Astrocyte (in vitro differentiated cells and primary cell): ENCODE results near the gene PLD5. TPM values are rescaled to one million over a fixed set of nuclear protein-coding genes. Genes with fewer than 3 reads are reported as not detected.

ENCODE experiments used
- DNase-seq: peaks from one replicate; pipeline ENCODE4 v3.0.0-alpha.2; 2010; ENCODE audit warnings: low read depth
- FAIRE-seq: peaks from 2 replicates; lab custom pipeline; 2011; peaks lifted over from hg19 to GRCh38; lab: Jason Lieb, UNC
- H2AFZ ChIP-seq: 2 replicates; pipeline ENCODE4 v1.6.0; 2012; ENCODE audit warnings: low read depth, low read length, inconsistent platforms
- H3K27ac ChIP-seq: 2 replicates; pipeline ENCODE4 v1.5.1; 2011; ENCODE audit warnings: low read depth, low read length, inconsistent platforms
- H3K27me3 ChIP-seq: 2 replicates; pipeline ENCODE4 v1.6.0; 2011; ENCODE audit warnings: low read length, inconsistent platforms; ENCODE audit not compliant: insufficient read depth
- H3K36me3 ChIP-seq: 2 replicates; pipeline ENCODE4 v1.5.1; 2011; ENCODE audit warnings: low read length, inconsistent platforms; ENCODE audit not compliant: insufficient read depth
- H3K4me1 ChIP-seq: 2 replicates; pipeline ENCODE4 v1.5.1; 2011; ENCODE audit warnings: low read length, inconsistent platforms; ENCODE audit not compliant: insufficient read depth
- H3K4me2 ChIP-seq: 2 replicates; pipeline ENCODE4 v1.6.0; 2012; ENCODE audit warnings: low read length, inconsistent platforms
- H3K4me3 ChIP-seq: 2 replicates; pipeline ENCODE4 v1.5.1; 2011; ENCODE audit warnings: low read depth, mild to moderate bottlenecking, low read length, inconsistent platforms; ENCODE audit not compliant: insufficient read depth
- H3K79me2 ChIP-seq: 2 replicates; pipeline ENCODE4 v1.6.0; 2012; ENCODE audit warnings: mild to moderate bottlenecking, low read length, inconsistent platforms; ENCODE audit not compliant: insufficient read depth
- H3K9ac ChIP-seq: 2 replicates; pipeline ENCODE4 v1.6.0; 2012; ENCODE audit warnings: mild to moderate bottlenecking, low read length, inconsistent platforms
- H3K9me3 ChIP-seq: 2 replicates; pipeline ENCODE4 v1.5.1; 2012; ENCODE audit warnings: low read depth, mild to moderate bottlenecking, low read length, inconsistent platforms; ENCODE audit not compliant: insufficient read depth
- H4K20me1 ChIP-seq: 2 replicates; pipeline ENCODE4 v1.6.0; 2012; ENCODE audit warnings: low read length, inconsistent platforms; ENCODE audit not compliant: insufficient read depth
- H3K27ac Mint-ChIP-seq: one replicate; pipeline ENCODE4 v1.8.0; 2021; ENCODE audit warnings: mild to moderate bottlenecking, mixed read lengths; ENCODE audit not compliant: unreplicated experiment
- H3K27me3 Mint-ChIP-seq: one replicate; pipeline ENCODE4 v1.8.0; 2021; ENCODE audit warnings: low read depth, mixed read lengths; ENCODE audit not compliant: unreplicated experiment
- H3K36me3 Mint-ChIP-seq: one replicate; pipeline ENCODE4 v1.8.0; 2021; ENCODE audit warnings: low read depth, mixed read lengths; ENCODE audit not compliant: unreplicated experiment
- H3K4me1 Mint-ChIP-seq: one replicate; pipeline ENCODE4 v1.8.0; 2021; ENCODE audit warnings: low read depth, mixed read lengths; ENCODE audit not compliant: unreplicated experiment
- H3K4me3 Mint-ChIP-seq: one replicate; pipeline ENCODE4 v1.8.0; 2021; ENCODE audit warnings: mild to moderate bottlenecking, moderate library complexity, mixed read lengths; ENCODE audit not compliant: unreplicated experiment
- H3K9me3 Mint-ChIP-seq: one replicate; pipeline ENCODE4 v1.8.0; 2021; ENCODE audit warnings: mild to moderate bottlenecking, mixed read lengths; ENCODE audit not compliant: unreplicated experiment
- EZH2 ChIP-seq: IDR thresholded peaks from 2 replicates; pipeline ENCODE4 v1.6.1; 2012; ENCODE audit warnings: mild to moderate bottlenecking, low read length, inconsistent platforms; ENCODE audit not compliant: insufficient read depth
- total RNA-seq: library from RNA; stranded (reverse); gene quantifications from 2 replicates; pipeline ENCODE4 v1.2.1, GENCODE V29; 2021
- TF ChIP-seq, protein P1 (sequence below): IDR thresholded peaks from 2 replicates; pipeline ENCODE4 v1.5.1; 2011; ENCODE audit warnings: low read depth, mild to moderate bottlenecking, inconsistent platforms, low read length, moderate library complexity; ENCODE audit not compliant: insufficient read depth

The PLD5 gene
- total RNA-seq, 1 donor from 2014 or later = 4.9 TPM

DNA sequence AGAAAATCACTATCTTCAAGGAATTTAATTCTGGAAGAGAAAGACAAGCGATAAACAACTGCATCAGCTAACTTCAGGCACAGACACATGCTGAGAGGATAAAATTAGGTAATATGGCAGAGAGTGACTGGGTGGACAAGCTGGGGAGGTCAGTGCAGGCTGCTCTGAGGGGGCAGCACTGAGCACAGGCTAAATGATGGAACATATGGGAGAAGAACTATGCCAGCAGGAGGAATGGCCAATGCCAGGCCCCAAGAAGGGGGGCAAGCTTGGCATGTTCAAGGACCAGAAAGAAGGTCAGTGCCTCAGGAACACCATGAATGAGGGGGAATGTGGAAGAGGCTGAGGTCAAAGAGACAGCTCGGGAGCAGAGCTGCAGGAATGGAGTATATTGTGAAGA is 334.9 kb downstream of the PLD5 start:
- Mint-ChIP-seq H3K9me3 (no peaks in the 10 kb centered on the region), H3K36me3 (peaks cover 2% of the 10 kb centered on the region)
- FAIRE-seq = no peak

DNA sequence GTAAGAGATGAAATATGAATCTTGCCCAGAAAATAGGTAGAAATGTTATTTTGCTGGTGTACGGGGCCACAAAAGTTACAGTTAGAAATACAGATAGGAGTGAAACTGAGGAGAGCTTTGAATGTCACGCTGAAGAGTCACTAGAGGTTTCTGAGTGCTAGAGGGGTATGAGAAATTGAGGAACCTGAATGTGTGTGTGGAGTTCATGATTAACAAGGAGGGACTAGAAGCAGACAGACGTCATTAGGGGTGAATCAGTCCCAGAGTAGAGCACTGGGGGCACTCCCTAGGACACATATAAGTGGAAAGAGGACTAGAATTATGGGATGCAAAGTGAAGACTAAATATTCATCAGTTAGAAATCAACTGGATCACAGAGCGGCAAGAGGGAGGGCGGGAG is 336.7 kb downstream of the PLD5 start:
- Mint-ChIP-seq H3K4me1 (peaks cover 3% of the 10 kb centered on the region), H3K27me3 (peaks cover 5% of the 10 kb centered on the region), H3K36me3 (peaks cover 2% of the 10 kb centered on the region), H3K27ac (no peak overlapping the region), H3K4me3 (no peak overlapping the region), H3K9me3 (no peaks in the 10 kb centered on the region)
- no peak overlapping the region for H3K9ac ChIP-seq
- H3K36me3 ChIP-seq = no peaks in the 10 kb centered on the region
- no peaks in the 10 kb centered on the region for H3K27me3 ChIP-seq
- no peak overlapping the region for H3K4me3 ChIP-seq
- no peaks in the 10 kb centered on the region for H4K20me1 ChIP-seq
- no peaks in the 10 kb centered on the region for H3K79me2 ChIP-seq
- H2AFZ ChIP-seq = no peak overlapping the region
- H3K4me2 ChIP-seq = no peak overlapping the region
- TF ChIP-seq EZH2 = no peak
- TF ChIP-seq, protein P1, sequence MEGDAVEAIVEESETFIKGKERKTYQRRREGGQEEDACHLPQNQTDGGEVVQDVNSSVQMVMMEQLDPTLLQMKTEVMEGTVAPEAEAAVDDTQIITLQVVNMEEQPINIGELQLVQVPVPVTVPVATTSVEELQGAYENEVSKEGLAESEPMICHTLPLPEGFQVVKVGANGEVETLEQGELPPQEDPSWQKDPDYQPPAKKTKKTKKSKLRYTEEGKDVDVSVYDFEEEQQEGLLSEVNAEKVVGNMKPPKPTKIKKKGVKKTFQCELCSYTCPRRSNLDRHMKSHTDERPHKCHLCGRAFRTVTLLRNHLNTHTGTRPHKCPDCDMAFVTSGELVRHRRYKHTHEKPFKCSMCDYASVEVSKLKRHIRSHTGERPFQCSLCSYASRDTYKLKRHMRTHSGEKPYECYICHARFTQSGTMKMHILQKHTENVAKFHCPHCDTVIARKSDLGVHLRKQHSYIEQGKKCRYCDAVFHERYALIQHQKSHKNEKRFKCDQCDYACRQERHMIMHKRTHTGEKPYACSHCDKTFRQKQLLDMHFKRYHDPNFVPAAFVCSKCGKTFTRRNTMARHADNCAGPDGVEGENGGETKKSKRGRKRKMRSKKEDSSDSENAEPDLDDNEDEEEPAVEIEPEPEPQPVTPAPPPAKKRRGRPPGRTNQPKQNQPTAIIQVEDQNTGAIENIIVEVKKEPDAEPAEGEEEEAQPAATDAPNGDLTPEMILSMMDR = no peak
- DNase-seq (no peak), FAIRE-seq (no peak)
- no peaks in the 10 kb centered on the region for H3K9me3 ChIP-seq
- no peaks in the 10 kb centered on the region for H3K4me1 ChIP-seq
- H3K27ac ChIP-seq = no peak overlapping the region

More for the DNA sequence above, 334.9 kb downstream of the PLD5 start:
- Histone ChIP-seq H3K27ac (no peak overlapping the region), H3K79me2 (no peaks in the 10 kb centered on the region), H3K9me3 (no peaks in the 10 kb centered on the region), H3K36me3 (no peaks in the 10 kb centered on the region), H3K9ac (no peak overlapping the region), H3K4me1 (no peaks in the 10 kb centered on the region), H3K4me3 (no peak overlapping the region), H3K27me3 (no peaks in the 10 kb centered on the region), H4K20me1 (no peaks in the 10 kb centered on the region), H3K4me2 (no peak overlapping the region), H2AFZ (no peak overlapping the region)
- H3K4me1 Mint-ChIP-seq = peaks cover 3% of the 10 kb centered on the region
- no peak for DNase-seq
- no peak overlapping the region for H3K27ac Mint-ChIP-seq
- TF ChIP-seq, protein P1 = no peak
- H3K4me3 Mint-ChIP-seq = no peak overlapping the region
- H3K27me3 Mint-ChIP-seq = peaks cover 5% of the 10 kb centered on the region

DNA sequence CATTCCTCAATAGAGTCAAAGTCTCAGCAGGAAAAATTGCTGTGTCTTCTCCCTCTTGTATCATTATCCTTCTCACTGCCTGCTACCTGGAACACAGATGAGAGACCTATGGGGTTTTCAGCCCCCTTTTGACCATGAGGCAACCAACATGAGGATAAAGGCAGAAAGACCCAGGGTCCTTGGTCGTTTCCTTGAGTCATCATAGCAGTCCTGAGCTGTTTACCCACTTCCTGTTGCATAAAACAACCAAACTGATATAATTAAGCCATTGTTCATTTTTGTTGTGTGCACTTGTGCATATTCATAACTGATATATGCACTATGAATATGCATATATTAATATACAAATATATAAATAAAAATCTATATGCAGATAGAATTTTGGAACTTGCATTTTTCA is 337.3 kb downstream of the PLD5 start:
- H3K4me2 ChIP-seq = no peak overlapping the region
- no peak for FAIRE-seq
- Mint-ChIP-seq H3K9me3 (no peaks in the 10 kb centered on the region), H3K4me1 (peaks cover 3% of the 10 kb centered on the region), H3K27ac (no peak overlapping the region), H3K36me3 (no peaks in the 10 kb centered on the region), H3K27me3 (peaks cover 4% of the 10 kb centered on the region), H3K4me3 (no peak overlapping the region)
- no peak overlapping the region for H3K27ac ChIP-seq
- H2AFZ ChIP-seq = no peak overlapping the region
- H3K79me2 ChIP-seq = no peaks in the 10 kb centered on the region
- H4K20me1 ChIP-seq = no peaks in the 10 kb centered on the region
- H3K27me3 ChIP-seq = no peaks in the 10 kb centered on the region
- H3K4me1 ChIP-seq = no peaks in the 10 kb centered on the region
- H3K9ac ChIP-seq = no peak overlapping the region
- H3K4me3 ChIP-seq = no peak overlapping the region
- TF ChIP-seq, protein P1 = no peak
- no peak for TF ChIP-seq EZH2
- H3K36me3 ChIP-seq = no peaks in the 10 kb centered on the region
- H3K9me3 ChIP-seq = no peaks in the 10 kb centered on the region
- no peak for DNase-seq
